Measurements from ENCODE around the gene GNG4.
A peak's percentile ranks its signal among the peaks of the same experiment; 100 is the strongest.

The GNG4 gene

DNA sequence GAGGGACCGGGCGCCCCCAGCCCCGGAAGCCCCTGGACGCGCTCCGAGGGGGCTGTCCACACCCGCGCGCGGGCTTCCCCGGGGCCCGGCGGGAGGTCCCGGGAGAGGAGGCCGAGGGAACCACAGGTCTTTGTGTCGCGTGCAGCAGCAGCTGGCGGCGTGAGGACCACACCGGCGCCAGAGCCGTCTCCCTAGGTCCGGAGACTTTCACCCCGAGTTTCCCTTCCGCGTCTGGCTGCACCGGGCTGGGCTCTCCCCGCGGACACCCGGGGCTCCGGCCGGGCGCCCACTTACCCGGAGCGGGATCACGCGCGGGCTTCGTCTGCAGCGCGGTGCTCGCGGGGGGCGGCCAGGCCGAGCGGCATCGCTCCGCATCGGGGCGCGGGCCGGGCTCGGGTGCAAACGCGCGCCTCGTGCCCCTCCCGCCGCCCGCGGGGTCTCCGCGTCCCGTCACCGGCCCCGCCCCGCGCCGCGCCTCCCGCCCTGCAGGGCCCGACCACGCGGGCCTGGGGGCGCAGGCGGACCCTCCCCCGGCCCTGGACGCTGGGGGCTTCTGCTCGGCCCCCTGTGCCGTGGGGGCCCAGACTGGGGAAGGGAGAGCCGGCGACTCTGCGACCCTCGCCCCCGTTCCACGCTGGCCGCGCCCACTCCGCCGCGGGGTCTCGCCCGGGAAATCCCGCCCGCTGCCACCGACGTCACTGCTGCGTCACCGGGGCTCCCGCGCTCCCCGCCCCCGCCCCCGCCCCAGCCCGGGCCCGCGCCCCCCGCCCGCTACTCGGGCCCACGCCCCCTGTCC lies at the start of gene GNG4:
GNG4 (minus strand) TSS at position 417 of the 796 bp plus-strand sequence. CDS start 65,946 bp downstream, outside the sequence.
- DNase-seq: no peak

DNA sequence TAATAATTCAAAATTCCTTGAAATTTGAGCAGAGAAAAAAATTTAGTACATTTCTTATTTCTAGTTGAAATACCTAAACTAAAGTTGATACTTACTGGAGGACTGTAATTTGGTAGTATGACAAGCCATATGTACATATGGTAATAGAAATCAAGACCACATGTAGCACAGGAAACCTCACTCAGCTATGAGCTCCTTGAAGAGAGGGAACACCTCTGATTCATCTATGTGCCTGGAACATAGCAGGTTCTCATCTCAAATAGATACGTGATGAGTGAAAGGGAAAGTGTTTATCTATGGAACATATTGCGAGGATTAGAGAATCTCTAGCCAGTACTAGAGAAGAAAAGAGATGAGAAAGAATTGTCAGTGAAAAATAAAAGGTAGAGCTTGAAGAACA lies 47.9 kb upstream of the GNG4 start:
- DNase-seq: no peak

DNA sequence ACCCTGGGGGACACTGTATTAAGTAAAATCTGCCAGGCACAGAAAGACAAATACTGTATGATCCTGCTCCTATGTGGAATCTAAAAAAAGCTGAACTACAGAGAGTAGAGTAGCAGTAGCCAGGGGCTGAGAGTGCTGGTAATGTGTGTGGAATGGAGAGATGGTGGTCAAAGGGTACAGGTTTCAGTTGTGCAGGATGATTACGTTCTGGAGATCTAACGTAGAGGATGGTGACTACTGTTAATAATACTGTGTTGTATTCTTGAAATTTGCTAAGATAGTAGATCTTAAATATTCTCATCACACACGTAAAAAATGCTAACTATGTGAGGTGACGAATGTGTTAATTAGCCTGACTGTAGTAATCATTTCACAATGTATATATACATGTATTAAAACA lies 39.8 kb upstream of the GNG4 start:
- no peak for DNase-seq

DNA sequence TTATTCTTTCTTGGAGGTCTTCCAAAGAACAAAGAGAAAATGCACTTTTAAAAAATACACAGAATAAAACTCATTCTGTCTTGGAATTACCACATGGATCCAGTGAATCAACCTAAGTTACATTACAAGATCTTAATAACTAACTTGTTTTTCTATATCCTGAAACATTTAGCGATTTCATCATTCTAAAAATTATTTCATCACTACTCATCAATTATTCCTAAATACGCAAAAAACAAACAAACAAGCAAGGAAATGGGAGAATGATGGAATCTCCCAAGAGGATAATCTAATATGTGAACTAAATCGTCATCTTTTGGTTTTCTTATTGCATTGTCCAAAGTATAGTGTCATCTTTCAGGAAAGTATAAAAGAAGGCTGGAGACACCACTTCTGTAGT lies 38.5 kb upstream of the GNG4 start:
- DNase-seq: no peak

DNA sequence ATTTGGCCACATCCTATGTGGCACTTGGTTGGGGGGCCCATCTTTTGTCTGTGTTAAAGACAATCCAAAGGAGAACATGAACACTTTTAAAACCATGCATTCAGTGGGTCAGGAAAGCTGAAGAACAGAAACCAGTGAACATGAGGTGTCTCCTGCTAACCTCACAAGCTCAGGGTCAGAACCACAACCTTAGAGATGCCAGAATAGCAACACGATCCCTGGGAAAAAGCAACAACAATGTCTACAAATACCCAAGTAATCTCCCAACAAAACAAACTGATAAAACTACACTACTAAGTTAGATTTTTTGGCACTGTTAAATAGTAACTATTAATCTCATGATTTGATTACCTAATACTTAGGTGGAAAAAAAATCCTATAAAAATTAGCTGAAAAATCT lies 34.1 kb upstream of the GNG4 start:
- no peak for DNase-seq

DNA sequence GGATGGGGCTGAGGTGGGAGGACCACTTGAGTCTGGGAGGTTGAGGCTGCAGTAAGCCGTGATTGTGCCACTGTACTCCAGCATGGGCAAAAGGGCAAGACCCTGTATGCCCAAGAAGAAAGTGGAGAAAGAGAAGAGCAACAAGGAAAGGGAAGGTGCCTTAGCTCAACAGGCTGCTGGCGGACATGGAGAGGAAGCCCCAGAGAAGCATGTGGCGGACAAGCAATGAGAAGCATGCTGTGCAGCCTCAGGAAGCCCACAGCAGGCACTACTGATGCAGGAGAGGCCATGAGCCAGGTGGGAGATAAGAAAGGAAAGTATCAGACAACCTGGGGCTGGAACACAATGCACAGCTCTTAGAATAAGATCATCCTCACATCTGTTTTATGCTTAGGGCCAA lies 32.6 kb upstream of the GNG4 start:
- no peak for DNase-seq

DNA sequence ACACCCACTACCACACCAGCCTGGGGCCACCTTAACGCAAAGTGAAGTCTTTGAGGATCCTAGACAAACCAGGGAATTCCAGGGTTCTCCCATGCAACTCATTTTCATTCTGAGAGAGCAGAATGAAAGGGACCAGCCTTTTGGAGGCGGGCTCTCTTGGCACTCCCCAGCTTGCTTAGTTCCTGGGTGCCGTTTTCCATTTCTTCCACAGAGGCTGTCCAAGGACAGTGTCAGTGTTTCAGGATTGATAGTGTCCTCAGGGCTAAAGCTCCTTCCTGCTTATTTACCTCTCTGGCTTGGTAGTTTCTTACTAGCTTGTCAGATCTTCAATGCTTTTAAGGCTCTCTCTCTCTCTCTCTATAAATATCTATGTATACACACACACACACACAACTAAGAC lies 30.1 kb upstream of the GNG4 start:
- no peak for DNase-seq

DNA sequence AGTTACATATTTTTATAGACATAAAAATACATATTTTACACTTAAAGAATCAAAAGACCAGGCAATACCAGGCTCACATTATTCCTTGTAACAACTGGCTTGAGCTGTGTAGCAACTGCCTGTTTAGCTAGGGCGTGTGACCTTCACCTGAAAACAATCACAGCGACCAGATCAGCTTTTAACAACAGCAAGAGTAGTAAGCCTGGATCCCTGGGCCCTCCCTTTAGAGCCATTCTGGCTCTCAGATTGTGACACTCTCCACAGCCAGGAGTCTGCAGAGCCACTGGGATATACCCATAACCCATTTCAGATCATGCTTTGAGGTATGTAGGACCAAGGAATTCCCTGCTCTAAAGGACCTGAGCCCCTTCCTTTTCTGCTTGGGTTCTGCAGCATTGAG lies 29.4 kb upstream of the GNG4 start:
- no peak for DNase-seq

DNA sequence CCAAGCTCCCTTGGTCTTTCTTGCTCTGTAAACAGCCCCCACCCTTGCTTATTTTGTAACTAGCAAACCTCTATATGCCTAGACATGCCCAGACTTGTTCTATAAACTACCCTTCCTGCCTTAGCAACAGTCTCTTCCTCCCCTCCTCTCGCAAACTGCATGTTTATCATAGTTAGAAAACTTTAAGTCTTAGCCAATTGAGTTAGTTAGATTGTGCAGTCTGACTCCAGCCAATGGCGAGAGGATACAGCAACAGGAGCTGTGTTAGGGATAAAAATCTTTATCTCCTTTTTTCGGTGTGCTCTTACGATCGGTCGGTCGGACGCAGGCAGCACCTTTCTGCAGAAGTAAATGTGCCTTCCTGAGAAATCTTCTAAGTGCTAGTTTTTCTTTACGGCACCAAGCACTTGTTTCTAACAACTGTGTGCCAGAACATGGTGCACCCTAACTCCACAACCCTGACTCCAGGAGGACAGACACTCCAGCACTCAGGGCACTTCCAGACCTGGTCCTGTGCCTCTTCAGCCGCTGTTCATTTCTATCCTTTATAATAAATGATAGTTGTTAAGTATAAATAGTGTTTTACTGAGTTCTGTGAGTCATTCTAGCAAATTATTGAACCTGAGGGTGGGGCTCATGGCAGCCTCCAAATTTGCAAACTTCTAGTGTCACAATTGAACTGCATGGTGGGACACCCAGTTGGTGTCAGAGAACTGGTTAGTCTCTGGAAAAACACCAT lies 25.7 kb upstream of the GNG4 start:
- no peak for DNase-seq

DNA sequence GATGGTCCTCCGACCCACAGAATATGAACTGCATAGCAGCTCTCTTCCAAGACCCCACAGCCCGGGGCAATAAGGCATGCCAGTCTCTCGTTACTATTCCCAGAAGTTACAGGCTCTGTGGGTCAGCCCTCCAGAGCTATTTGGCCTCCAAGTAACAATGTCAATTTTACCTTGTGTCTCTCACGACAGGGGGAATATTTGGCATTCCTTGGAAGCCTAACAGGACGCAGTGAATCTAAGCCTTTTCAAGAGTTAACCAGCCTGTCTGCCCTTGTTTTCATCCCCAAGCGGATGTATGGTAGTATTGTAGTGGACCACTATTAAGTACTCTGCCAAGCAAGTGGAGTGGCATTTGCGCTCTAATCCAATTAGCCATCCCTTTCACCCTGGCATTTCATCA lies 24.4 kb upstream of the GNG4 start:
- DNase-seq: no peak

DNA sequence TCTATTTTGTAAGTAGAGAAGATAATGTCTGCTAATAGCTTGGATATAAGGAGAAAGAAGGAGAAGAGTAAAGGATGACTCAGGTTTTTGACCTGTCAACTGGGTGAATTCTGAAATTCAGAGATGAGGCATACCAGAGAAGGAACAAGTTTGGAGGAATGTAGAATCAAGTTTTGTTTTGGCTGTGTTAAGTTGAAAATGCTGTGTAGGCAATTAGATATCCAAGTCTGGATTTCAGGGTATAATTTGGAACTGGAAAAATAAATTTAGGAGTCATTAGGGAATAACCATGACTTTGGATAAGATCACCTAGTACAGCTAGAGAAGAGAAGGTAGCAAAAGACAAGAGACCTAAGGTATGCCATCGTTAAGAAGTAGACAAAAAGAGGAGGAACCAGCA lies 22.4 kb upstream of the GNG4 start:
- DNase-seq: no peak

DNA sequence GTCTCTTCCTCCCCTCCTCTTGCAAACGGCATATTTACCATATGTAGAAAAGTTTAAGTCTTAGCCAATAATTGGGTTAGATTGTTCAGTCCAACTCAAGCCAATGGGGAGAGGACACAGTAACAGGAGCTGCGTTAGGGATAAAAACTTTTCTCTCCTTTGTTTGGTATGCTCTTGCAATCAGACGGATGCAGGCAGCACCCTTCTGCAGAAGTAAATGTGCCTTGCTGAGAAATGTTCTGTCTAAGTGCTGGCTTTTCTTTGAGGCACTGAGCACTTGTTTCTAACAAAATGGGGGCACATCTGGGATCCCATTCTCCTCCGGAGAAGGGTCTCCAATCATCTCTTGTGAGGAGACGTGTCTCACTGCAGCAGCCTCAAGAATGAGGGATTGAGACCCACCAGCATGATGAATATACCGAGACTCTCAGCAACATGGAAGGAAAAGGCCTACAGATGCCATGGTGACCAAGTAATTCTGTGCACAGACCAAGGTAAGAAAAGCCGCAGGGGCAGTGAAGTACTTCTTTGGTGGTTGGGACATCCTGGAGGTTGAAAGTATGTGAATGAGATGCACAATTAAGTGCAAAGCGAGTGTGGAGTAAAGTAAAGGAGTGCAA lies 20.7 kb upstream of the GNG4 start:
- DNase-seq: no peak

DNA sequence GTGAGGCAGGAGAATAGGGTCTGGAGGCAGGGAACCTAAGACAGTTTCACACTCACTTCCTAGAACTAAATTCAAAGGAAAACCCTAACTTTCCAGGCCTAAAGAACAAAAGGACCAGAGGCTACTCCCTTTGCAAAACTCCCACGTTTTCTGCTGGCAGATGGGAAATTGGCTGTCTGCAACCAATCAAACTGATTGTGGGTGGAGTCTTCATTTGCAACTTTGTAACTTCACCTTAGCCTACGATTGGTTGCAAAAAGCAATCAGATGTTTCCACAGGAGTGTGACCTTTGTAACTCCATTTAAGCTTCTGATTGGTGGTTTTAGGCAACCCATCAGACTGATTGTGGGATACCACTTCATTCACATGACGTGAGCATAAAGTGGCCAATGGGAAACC lies 19.7 kb upstream of the GNG4 start:
- DNase-seq: no peak

DNA sequence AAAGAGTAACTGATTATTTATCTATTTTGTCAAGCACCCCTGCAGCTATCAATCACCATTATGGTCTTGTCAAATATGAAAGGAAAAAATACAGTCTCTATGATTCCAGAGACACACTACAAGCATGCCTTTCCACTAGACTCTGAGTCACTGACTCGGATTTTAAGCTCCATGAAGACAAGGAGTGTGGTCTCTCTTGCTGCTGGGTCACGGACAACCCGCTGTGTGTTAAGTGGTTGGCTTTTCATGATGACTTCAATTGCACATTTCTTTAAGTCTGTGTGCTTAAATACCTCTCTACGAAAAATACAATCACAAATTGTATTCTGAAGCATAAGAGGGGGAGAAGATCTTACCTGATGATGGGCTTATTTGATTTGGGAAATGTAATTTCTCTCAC lies 14.0 kb upstream of the GNG4 start:
- DNase-seq: no peak

DNA sequence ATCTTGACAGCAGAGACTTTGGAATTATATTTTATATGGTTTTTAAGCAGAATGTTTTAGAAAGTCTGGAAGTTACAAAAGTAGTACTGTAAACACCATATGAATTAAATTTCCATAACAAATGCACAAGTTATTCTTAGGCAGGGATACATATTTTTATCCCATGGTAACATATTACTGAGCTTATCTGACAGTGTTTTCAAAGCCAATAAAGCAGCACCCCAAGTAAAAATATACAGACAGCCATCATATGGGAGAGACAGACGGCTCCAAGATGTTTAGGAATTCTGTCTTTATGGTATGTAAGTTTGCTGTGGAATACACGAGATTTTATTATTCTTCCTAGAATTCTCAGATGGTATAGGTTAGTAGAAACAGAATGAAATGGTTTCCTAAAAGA lies 12.0 kb upstream of the GNG4 start:
- DNase-seq: no peak

DNA sequence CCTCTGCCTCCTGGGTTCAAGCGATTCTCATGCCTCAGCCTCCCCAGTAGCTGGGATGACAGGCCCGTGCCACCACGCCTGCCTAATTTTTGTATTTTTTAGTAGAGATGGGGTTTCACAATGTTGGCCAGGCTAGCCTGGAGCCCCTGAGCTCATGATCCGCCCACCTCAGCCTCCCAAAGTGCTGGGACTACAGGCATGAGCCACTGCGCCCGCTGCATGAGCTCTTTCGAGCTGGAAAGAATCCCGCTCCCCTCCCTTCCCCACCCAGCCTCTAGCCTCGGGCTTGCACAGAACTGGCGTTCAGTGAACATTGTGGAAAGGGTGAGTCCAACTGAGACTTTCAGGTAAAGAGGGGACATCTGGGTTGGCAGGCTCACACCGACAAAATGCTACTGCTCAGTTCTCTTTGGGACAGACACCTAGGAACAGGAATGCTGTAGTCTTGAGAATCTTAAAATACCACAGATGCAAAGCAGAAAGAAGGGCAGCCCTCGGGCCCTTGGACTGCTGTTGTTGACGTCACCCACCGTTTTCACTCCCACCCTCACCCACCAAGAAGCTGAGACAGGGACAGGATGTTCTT lies 9.7 kb upstream of the GNG4 start:
- DNase-seq: no peak

DNA sequence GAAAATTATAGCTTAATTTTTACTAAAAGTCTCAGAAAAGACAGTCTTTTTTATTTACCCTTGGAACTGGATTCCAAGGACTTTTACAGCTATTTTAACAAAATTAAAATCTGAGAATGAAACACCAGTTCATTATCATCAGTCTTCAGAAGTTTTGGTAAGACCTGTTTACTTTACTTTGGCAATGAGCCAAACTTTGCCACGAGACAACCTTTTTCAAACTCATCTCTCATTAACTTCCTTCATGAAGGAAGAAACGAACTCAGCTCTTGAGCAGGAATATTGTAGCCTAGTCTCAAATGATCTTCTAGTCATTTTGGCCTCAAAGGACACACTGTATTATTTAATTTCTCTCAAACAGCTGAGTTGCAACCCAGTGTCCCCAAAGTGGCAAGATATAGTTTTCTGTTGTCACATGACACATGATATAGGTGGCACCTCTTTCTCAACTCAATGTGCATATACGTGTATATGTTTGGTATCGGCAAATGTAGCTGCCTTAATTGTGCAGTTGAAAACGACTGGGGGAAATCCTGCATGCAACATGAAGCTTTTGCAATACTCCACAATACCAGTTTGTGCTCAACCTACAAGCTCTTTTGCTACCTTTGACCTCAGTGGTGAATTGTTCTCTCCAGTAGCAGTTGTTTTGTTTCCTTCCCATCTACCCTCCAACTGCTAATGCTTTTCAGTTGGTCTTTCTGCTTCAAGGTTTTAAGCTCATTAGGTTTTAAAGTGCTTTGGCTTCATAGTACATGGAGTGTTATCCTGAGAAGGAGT lies 8.4 kb upstream of the GNG4 start:
- DNase-seq: no peak

DNA sequence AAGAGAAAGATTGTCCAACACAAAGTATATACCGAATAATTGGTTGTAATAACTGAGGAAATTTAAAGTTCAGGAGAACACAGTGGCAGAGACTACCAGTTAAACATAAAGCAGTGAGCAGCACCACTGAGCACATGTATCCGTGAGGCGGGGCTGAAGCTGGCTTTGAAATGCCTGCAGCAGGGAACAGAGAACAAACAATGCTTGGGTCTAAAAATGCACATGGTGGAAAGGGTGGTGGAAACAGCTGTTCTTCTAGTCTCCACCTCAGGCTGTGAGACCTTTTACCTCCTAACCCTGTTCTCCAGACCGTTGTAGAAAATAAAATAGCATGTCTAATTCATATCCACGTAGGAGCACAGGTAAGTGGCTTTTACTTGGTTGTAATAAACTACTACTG lies 7.7 kb upstream of the GNG4 start:
- DNase-seq: no peak

DNA sequence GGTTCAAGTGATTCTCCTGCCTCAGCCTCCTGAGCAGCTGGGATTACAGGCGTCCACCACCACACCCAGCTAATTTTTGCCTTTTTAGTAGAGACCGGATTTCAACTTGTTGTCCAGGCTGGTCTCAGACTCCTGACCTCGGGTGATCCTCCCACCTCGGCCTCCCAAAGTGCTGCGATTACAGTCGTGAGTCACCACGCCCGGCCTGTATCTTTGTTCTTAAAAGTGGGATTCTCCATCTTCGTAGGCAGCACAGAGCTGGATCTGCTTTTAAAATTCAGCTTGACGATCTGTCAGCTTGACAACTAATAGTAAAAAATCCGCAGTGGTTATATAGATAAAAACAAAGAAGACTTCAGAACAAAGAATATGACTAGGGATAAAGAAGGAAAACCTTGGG lies 2.8 kb upstream of the GNG4 start:
- DNase-seq: no peak

DNA sequence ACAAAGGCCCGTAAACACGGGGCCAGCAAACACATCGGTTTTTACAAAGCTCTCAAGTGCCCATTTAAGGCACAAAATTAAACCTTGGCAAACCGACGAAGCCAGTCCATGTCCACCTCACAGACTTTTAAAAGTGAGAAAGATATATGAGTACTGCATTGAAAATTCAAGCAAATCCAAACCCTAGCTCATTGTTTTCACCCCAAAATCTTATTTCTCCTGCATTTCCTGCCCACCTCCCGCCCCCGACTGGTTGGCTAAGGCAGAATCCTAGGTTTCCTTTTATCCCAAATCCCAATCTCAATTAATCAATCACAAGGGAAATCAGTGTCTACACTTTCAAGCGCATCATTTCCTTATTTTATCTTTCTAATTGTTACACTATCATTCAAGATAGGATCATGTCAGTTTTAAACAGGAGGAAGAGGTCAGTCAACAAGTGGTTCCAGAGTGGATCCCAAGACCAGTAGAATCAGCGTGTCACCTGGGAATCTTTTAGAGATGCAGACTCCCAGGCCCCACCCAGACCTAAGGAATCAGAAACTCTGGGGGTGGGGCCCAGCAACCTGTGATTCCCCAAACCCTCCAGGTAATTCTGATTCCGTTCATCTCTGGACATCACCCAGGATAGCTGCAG lies 1.7 kb upstream of the GNG4 start:
- no peak for DNase-seq

DNA sequence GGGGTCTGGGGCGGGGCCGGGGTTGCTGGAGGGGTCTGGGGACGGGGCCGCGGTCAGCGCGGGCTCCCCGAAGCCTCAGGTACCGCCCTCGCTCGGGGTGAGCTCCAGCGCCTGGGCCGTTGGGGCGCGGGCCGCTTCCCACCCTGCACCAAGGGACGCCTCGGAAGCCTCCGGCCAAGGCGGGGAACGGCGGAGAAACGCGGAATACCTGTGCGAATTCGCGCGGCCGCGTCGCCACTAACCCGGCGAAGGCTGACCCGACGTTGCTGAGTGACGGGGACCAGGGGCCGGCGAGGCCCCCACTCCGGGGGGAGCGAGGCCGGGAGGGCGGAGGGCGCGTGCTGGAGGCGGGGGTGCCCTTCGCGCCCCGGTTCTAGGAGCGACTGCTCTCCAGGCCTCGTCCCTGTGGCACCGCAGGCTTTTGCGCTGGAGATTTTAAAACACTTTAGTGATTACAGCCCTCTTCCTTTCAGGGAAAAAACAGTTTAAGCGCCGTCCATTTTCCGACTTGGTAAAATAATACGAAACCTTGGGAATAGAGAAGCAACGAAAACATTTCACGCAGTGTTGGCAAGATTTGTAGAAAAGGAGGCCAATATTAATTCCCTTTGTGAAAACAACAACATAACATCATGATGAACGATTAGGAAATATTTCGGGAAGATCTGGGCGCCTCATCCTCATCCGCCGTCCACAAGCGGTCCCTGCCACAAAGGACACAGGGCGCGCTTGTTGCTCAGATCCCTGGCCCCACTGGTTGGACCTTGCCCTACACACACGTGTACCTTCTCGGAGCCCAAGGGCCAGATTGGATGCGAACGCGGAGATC lies 971 bp upstream of the GNG4 start:
- DNase-seq: no peak

DNA sequence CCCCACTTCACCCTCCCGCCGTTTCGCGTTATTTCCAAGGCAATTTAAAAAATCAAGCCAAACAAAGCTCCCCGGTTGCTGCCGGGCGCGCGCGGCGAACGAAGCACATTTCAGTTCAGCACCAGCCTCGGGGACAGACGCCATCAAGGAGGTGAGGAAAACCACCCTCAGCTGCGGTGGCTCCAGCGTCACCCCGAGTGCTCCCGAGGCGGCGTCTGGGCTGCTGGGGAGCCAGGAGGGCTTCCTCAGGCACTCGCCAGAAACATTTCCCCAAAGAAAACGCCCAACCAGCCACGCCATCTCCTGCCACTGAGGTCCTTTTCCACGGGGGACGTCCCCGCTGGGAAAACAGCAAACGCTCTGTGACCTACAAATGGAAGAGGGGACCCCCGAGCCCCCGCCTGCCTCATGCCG lies 623 bp downstream of the GNG4 start:
- DNase-seq: peak; percentile 44
